ENCODE results near the gene DONSON.
A peak's percentile ranks its signal among the peaks of the same experiment; 100 is the strongest.

The DONSON gene

DNA sequence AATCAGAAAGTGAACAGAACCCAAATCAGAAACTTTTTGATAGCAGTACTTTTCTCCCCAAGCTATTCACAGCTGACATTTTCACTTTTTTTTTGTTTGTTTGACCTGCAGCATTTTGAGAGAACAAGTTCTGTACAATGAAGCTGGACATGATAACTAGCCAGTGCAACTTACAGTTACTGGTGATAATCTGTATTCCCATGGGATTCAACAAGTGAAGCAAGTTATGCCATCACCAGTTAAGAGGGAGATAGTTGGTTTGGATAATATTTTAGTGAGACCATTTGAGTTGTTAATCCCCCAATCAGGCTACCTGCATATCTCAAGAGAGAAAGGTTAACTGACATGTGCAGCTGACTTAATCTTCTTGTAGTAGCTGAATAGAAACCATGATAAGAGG is 27.5 kb downstream of the DONSON start:
- no peak for DNase-seq

- no peak for DNase-seq
These were observed 28.7 kb downstream of the DONSON start for GRCh38 chr21:33559813-33560212.

DNA sequence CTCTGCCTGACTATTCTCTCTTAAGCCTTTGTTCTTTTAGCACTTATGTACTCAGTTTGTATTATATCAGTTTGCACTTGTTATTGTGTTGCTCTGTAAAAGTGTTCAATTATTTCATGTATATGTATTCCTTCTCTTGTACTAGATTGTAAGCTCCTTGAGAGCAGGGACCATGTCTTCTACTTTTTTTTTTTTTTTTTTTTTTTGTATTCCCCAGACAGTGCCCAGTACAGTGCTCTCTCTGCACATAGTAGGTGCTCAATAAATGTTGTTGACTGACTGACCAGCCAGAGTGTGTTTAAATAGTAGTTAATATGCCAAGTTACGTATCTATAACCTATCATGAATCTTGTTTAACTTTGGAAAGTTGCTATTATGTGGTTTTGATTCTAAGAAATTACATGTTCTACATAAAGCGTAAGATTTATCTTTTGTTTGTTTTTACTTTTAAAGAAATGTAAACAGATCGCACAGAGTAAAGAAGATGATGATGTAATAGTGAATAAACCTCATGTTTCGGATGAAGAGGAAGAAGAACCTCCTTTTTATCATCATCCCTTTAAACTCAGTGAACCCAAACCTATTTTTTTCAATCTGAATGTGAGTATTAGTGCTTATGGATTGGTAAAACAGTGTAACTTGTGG is 29.6 kb downstream of the DONSON start:
- no peak for DNase-seq

DNA sequence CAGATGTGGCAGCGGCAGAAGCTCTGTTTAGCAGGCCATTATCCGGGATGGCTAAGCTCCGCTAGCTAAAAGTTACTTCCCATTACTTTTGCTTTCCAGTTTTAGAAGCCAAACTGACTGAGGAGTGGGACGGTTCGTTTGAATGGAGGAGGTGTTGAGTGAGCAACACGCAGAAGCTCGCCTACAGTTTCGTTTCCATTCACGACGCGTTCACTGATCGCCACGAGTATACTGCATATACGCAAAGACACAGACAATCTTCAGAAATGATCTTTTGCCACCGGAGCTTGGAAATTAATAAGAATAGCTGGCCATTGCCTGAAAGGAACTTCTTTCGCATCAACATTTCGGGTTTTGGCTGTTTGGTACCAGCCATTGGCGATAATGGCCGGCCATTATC is 31.0 kb downstream of the DONSON start:
- DNase-seq = no peak

DNA sequence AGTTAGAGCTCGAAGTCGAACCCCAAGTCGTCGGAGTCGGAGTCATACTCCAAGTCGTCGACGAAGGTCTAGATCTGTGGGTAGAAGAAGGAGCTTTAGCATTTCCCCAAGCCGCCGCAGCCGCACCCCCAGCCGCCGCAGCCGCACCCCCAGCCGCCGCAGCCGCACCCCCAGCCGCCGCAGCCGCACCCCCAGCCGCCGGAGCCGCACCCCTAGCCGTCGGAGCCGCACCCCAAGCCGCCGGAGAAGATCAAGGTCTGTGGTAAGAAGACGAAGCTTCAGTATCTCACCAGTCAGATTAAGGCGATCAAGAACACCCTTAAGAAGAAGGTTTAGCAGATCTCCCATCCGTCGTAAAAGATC is 33.5 kb downstream of the DONSON start:
- no peak for DNase-seq

- no peak for DNase-seq
These were observed 34.1 kb downstream of the DONSON start for GRCh38 chr21:33554236-33554981.

- DNase-seq = no peak
These were observed 35.4 kb downstream of the DONSON start for GRCh38 chr21:33552999-33553598.

GRCh38 chr21:33552093-33552998 is 36.1 kb downstream of the DONSON start:
- DNase-seq = no peak

- DNase-seq = no peak
These were observed 36.8 kb downstream of the DONSON start for GRCh38 chr21:33551664-33552063.

DNA sequence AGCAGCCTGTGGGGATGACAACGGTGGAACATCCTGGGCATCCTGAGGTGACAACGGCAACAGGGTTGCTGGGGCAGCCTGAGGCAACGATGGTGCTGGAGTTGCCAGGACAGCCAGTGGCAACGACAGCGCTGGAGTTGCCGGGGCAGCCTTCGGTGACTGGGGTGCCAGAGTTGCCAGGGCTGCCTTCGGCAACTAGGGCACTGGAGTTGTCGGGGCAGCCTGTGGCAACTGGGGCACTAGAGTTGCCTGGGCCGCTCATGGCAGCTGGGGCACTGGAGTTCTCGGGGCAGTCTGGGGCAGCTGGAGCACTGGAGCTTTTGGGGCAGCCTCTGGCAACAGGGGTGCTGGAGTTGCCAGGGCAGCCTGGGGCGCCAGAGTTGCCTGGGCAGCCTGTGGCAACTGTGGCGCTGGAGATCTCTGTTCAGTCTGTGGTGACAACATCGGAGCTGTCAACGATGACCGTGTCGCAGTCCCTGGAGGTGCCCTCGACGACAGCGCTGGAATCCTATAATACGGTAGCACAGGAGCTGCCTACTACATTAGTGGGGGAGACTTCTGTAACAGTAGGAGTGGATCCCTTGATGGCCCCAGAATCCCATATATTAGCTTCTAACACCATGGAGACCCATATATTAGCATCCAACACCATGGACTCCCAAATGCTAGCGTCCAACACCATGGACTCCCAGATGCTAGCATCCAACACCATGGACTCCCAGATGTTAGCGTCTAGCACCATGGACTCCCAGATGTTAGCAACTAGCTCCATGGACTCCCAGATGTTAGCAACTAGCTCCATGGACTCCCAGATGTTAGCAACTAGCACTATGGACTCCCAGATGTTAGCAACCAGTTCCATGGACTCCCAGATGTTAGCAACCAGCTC is 37.5 kb downstream of the DONSON start:
- no peak for DNase-seq

- DNase-seq = no peak
These were observed 38.4 kb downstream of the DONSON start for GRCh38 chr21:33549848-33550771.

DNA sequence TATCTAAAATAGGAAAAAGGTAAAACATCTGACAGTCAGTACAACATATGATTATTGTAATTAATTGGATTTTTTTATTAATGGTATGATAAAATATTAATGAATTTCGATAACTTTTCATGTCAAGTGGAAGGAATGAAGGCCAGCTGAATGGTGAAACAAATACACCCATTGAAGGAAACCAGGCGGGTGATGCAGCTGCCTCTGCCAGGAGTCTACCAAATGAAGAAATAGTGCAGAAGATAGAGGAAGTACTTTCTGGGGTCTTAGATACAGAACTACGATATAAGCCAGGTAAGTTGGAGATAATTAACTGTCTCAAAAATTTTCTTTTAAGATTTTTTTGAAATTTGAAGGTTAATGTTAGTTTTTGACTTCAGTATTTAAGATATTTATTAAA is 42.4 kb downstream of the DONSON start:
- DNase-seq = no peak

DNA sequence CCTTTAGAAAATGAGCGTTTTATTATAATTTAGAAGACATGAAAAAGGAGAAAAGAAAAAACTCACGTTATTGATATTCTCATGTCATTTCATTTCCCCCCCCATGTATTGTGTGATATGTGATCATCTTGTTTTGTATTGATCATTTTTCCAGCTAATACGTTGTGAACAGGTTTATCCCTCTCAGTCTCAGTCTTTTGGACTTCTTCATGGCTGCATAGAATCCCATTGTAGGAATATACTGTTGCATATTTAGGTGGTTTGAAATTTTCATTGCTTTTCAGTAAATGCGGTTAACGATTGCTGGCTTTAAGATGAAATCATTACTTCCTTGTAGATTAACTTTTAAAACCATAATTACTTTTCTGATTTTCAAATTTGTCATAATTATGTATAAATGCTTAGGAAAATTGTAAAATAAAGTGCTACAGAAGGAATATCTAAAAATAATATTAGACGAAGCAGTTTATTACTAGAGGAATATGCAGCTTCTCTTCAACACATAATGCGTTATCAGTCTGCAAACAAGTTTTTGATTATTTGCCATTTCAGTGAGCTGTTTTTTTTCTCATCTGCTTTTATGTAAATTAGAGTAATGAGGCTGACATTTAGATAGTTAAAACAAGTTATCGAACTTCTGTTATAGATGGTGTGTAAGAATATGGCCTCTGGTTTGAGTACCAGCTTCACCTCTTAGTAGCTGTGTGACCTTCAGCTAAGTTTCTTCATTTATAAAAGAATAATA is 43.9 kb downstream of the DONSON start:
- no peak for DNase-seq

DNA sequence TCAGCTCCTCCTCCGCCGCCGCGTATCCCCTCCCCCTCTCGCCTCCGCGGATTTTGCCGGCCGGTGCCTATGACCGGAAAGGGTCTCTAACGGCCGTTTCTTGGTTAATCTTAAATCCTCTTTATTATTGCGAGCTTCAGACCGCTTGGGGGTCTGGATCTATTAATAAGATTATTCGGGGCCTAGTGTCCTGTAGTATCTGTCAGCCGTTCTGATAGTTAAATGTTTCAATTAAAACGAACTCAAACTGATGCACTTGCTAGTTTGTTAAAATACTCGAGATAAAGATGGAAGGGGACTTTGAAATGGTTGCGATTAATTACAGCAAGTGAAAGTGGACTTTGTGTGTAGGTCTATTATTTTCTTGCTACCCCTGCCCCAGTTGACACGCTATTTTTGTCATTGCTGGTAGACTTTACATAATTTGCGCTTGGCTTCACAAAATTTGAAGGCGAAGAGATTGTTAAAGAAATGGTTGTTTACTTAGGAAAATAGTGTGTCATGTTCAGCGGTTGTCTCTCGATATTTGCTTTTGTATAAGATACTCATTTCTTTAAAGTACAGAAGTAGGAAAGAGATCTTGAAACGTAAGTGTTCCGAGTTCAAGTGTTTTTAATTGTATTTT is 44.9 kb downstream of the DONSON start:
- DNase-seq = peak; percentile 60

DNA sequence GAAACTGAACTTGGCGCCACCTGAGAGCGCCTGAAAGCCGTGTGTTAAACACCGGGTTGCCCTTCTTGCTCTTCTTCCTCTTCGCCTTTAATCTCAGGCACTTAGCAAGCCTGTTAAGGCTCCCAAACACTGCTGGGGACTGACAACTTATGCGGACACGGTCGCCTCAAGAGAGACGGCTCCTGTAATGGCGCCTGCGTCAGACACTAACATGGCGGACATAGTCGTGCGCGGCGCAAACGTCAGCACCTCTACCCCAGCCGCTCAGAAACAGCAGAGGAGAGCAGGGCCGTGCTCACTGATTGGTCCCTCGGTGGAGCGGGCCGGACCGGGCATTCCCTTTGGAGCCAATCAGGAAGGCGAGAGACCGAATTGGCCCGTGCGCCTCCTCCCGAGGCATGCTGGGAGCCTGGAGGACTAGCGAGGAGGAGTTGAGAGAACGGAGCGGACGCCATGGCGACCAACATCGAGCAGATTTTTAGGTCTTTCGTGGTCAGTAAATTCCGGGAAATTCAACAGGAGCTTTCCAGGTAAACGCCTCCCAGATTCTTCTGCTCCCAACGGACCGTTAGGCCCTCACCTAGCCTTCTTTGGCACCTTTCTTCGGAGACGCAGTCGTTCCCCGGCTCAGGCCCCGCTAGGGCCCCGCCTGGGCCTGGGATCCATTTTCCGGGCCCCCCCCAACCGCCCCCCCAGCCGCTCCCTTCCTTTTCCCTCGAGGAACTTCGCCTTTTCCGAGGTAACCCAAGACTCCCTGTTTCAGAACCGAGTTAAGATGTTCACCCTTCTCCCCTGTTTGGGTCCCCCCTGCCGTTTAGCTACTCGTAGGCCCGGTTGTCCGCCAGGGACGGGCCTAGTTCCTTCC is 45.6 kb downstream of the DONSON start, which contains the start of gene SON:
SON (plus strand) TSS at position 399 of the 865 bp plus-strand sequence; CDS start at position 454, 55 bp downstream.
- peak; percentile 99 for DNase-seq

DNA sequence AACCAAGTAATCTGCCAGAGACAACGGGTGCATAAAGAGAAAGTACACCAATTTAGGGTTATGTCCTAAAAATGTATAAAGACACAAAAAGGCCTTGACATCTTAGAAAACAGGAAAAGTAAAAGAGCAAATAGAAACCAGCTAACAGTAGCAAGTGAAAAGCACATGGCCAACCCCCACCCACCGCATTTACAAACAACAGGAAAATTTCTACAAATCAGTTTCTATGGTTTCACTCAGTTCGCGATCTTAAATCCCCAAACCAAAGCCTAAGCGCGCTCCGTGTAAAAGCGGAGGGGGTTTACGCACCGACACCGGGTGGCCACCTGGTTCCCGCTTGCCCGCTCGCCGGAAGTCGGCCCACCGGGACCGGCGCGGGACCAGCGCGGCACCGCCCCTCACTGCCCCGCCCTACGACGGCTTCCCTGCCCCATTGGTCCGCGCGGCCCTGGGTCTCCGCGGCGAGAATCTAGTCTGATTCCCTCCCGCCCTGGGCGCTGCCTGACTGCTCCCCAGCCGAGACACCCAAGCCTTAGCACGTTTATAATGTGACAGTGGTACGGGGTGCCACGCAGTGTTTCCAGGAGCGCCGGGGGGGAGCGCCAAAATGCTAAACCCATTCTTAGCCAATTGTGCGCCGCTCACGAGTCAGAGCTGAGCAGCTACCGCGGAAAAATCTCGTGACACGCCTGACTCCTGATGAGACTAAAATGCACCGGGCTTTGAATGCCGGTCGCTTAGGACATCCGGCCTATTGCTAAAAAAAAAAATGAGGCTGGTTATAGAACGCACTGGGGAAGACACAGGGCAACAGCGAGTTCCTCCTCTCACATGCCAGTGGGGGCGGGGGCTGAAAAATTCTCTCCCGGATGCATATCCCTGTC is 46.5 kb downstream of the DONSON start, which contains the start of gene GART:
GART (minus strand) TSS at position 362 of the 884 bp plus-strand sequence. CDS start 2,802 bp downstream, outside the sequence.
- peak; percentile 83 for DNase-seq

DNA sequence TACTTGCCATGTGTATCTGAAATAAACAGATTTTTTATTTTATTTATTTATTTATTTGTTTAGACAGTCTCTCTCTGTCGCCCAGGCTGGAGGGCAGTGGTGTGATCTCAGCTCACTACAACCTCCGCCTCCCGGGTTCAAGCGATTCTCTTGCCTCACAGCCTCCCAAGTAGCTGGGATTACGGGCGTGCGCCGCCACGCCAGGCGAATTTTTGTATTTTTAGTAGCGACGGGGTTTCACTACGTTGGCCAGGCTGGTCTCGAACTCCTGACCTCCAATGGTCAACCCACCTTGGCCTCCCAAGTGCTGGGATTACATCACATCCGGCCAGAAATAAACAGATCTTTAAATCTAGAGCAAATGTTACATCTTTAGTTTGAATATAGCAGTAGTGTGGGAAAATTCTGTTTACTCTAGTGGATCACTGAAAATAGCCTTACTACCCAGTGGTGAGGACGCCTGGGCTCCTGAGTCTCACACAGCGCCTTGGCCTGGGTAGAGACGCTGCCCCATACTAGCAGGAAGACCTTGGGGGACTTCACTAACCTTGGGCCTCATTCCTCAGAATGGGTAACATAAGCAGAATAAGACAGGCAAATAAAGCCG is 47.3 kb downstream of the DONSON start:
- no peak for DNase-seq

Measured in CD4-positive, alpha-beta T cell treated with Interleukin-15 for 1 hour (primary cell).